H9 (cell line): ENCODE data around the gene PRR33. TPM values are rescaled to one million over a fixed set of nuclear protein-coding genes. Genes with fewer than 3 reads are reported as not detected.
A peak's percentile ranks its signal among the peaks of the same experiment; 100 is the strongest.

Experiments
- DNase-seq: peaks from one replicate; pipeline ENCODE4 v3.0.0-alpha.2; 2017
- H2AFZ ChIP-seq: one replicate; pipeline ENCODE4 v1.6.1; 2013; ENCODE audit warnings: mild to moderate bottlenecking, low read length, control low read depth, moderate library complexity
- H2AK5ac ChIP-seq: 2 replicates; pipeline ENCODE4 v1.6.1; 2013; ENCODE audit warnings: low read length, control low read depth, mixed read lengths; ENCODE audit not compliant: insufficient read length
- H2BK120ac ChIP-seq: one replicate; pipeline ENCODE4 v1.6.1; 2013; ENCODE audit warnings: low read depth, mild to moderate bottlenecking, low read length, control low read depth, inconsistent platforms; ENCODE audit not compliant: poor library complexity, severe bottlenecking
- H2BK12ac ChIP-seq: 2 replicates; pipeline ENCODE4 v1.6.1; 2013; ENCODE audit warnings: low read length, control low read depth, mixed read lengths, low read depth; ENCODE audit not compliant: insufficient read length
- H2BK15ac ChIP-seq: 2 replicates; pipeline ENCODE4 v1.6.1; 2013; ENCODE audit warnings: low read depth, low read length, control low read depth
- H2BK20ac ChIP-seq: one replicate; pipeline ENCODE4 v1.6.1; 2013; ENCODE audit warnings: low read depth, mild to moderate bottlenecking, low read length, control low read depth, inconsistent platforms; ENCODE audit not compliant: poor library complexity, severe bottlenecking
- H2BK5ac ChIP-seq: 2 replicates; pipeline ENCODE4 v1.6.1; 2013; ENCODE audit warnings: low read length, control low read depth, mixed read lengths; ENCODE audit not compliant: insufficient read length
- H3K14ac ChIP-seq: 2 replicates; pipeline ENCODE4 v1.6.1; 2013; ENCODE audit warnings: low read length, control low read depth; ENCODE audit not compliant: insufficient read depth
- H3K18ac ChIP-seq: 2 replicates; pipeline ENCODE4 v1.6.1; 2013; ENCODE audit warnings: low read depth, mild to moderate bottlenecking, mixed read lengths, low read length, control low read depth; ENCODE audit not compliant: insufficient read length
- H3K23ac ChIP-seq: 2 replicates; pipeline ENCODE4 v1.6.1; 2013; ENCODE audit warnings: low read length, control low read depth, mixed read lengths, low read depth; ENCODE audit not compliant: insufficient read length
- H3K23me2 ChIP-seq: 2 replicates; pipeline ENCODE4 v1.6.1; 2013; ENCODE audit warnings: low read depth, mild to moderate bottlenecking, mixed read lengths, low read length, control low read depth; ENCODE audit not compliant: insufficient read length, poor library complexity, severe bottlenecking
- H3K27ac ChIP-seq: 2 replicates; pipeline ENCODE4 v1.5.1; 2013; ENCODE audit warnings: low read length, control low read depth, mixed read lengths, low read depth; ENCODE audit not compliant: insufficient read length
- H3K27me3 ChIP-seq: 2 replicates; pipeline ENCODE4 v1.6.1; 2013; ENCODE audit warnings: low read length, control low read depth, inconsistent platforms; ENCODE audit not compliant: insufficient read depth
- H3K4ac ChIP-seq: 2 replicates; pipeline ENCODE4 v1.6.1; 2013; ENCODE audit warnings: low read depth, mild to moderate bottlenecking, control low read depth, inconsistent platforms, low read length, moderate library complexity
- H3K4me1 ChIP-seq: 2 replicates; pipeline ENCODE4 v1.6.1; 2013; ENCODE audit warnings: low read length, control low read depth, inconsistent platforms; ENCODE audit not compliant: insufficient read depth
- H3K4me2 ChIP-seq: 2 replicates; pipeline ENCODE4 v1.6.1; 2013; ENCODE audit warnings: low read length, control low read depth, mixed read lengths; ENCODE audit not compliant: insufficient read length, insufficient read depth
- H3K56ac ChIP-seq: 2 replicates; pipeline ENCODE4 v1.6.1; 2013; ENCODE audit warnings: low read depth, mild to moderate bottlenecking, mixed read lengths, low read length, control low read depth; ENCODE audit not compliant: insufficient read length
- H3K79me1 ChIP-seq: 2 replicates; pipeline ENCODE4 v1.6.1; 2013; ENCODE audit warnings: low read depth, mild to moderate bottlenecking, moderate library complexity, low read length, control low read depth, inconsistent platforms; ENCODE audit not compliant: insufficient read depth, poor library complexity, severe bottlenecking
- H3K79me2 ChIP-seq: 2 replicates; pipeline ENCODE4 v1.6.1; 2013; ENCODE audit warnings: low read length, control low read depth, inconsistent platforms; ENCODE audit not compliant: insufficient read depth
- H3K9ac ChIP-seq: 2 replicates; pipeline ENCODE4 v1.6.1; 2013; ENCODE audit warnings: low read length, control low read depth, mixed read lengths; ENCODE audit not compliant: insufficient read length; ENCODE audit errors: extremely low read depth
- H3K9me3 ChIP-seq: one replicate; pipeline ENCODE4 v1.6.1; 2013; ENCODE audit warnings: low read depth, low read length, inconsistent platforms; ENCODE audit not compliant: control insufficient read depth
- H3T11ph ChIP-seq: one replicate; pipeline ENCODE4 v1.6.1; 2013; ENCODE audit warnings: mild to moderate bottlenecking, low read length, control low read depth, inconsistent platforms
- H4K20me1 ChIP-seq: one replicate; pipeline ENCODE4 v1.6.1; 2013; ENCODE audit not compliant: control insufficient read depth, insufficient read length, insufficient read depth
- H4K5ac ChIP-seq: 2 replicates; pipeline ENCODE4 v1.6.1; 2013; ENCODE audit warnings: low read depth, mild to moderate bottlenecking, mixed read lengths, low read length, control low read depth; ENCODE audit not compliant: insufficient read length
- H4K8ac ChIP-seq: replicated peaks from 2 replicates; pipeline ENCODE4 v1.6.1; 2013; ENCODE audit warnings: low read length, control low read depth, mixed read lengths, low read depth; ENCODE audit not compliant: insufficient read length
- H4K91ac ChIP-seq: 2 replicates; pipeline ENCODE4 v1.6.1; 2013; ENCODE audit warnings: low read depth, mild to moderate bottlenecking, moderate library complexity, mixed read lengths, low read length, control low read depth; ENCODE audit not compliant: insufficient read length
- H3K27ac Mint-ChIP-seq, 3 experiments: 2 replicates in 2 of 3; 3 replicates in 1 of 3; pipeline ENCODE4 v1.8.0; 2020 to 2021; ENCODE audit warnings: mixed read lengths in 3 of 3, mild to moderate bottlenecking in 1 of 3, moderate library complexity in 1 of 3
- H3K27me3 Mint-ChIP-seq: 2 replicates; pipeline ENCODE4 v1.8.0; 2021; ENCODE audit warnings: low read depth, mild to moderate bottlenecking, moderate library complexity, mixed read lengths
- H3K36me3 Mint-ChIP-seq, 3 experiments: 2 replicates in 2 of 3; 3 replicates in 1 of 3; pipeline ENCODE4 v1.8.0; 2020 to 2021; ENCODE audit warnings: low read depth in 3 of 3, mixed read lengths in 3 of 3; ENCODE audit not compliant: insufficient read depth in 1 of 3
- H3K4me1 Mint-ChIP-seq, 2 experiments: 2 replicates each; pipeline ENCODE4 v1.8.0; 2020; ENCODE audit warnings: mixed read lengths in 2 of 2
- H3K4me3 Mint-ChIP-seq, 2 experiments: 2 replicates in 1 of 2; 3 replicates in 1 of 2; pipeline ENCODE4 v1.8.0; 2020 to 2021; ENCODE audit warnings: mild to moderate bottlenecking in 2 of 2, mixed read lengths in 2 of 2, moderate library complexity in 1 of 2
- H3K9me3 Mint-ChIP-seq, 2 experiments: 2 replicates in 1 of 2; 3 replicates in 1 of 2; pipeline ENCODE4 v1.8.0; 2020; ENCODE audit warnings: mild to moderate bottlenecking in 2 of 2, mixed read lengths in 2 of 2, moderate library complexity in 1 of 2
- WGBS: extraction: QIAGEN DNeasy Blood & Tissue Kit; methylation state at CpG from one replicate; pipeline ENCODE4 v1.1.7; 2013; ENCODE audit warnings: missing lambda C conversion rate, low lambda C conversion rate, mixed read lengths; ENCODE audit not compliant: insufficient read length; ENCODE audit errors: extremely low coverage; 5-methylcytosine and 5-hydroxymethylcytosine counted together
- total RNA-seq: library from RNA; stranded (reverse); gene quantifications from 2 replicates; pipeline ENCODE4 v1.2.1, GENCODE V29; 2021
- TF ChIP-seq, protein P1 (sequence below): fragments of 200-600 bp; sonication (generic); conservative IDR thresholded peaks from 3 replicates; pipeline ENCODE4 v1.8.0; 2021; ENCODE audit warnings: antibody characterized with exemption, mild to moderate bottlenecking

Gene PRR33
- total RNA-seq, 1 experiment from 2014 or later: not detected

DNA sequence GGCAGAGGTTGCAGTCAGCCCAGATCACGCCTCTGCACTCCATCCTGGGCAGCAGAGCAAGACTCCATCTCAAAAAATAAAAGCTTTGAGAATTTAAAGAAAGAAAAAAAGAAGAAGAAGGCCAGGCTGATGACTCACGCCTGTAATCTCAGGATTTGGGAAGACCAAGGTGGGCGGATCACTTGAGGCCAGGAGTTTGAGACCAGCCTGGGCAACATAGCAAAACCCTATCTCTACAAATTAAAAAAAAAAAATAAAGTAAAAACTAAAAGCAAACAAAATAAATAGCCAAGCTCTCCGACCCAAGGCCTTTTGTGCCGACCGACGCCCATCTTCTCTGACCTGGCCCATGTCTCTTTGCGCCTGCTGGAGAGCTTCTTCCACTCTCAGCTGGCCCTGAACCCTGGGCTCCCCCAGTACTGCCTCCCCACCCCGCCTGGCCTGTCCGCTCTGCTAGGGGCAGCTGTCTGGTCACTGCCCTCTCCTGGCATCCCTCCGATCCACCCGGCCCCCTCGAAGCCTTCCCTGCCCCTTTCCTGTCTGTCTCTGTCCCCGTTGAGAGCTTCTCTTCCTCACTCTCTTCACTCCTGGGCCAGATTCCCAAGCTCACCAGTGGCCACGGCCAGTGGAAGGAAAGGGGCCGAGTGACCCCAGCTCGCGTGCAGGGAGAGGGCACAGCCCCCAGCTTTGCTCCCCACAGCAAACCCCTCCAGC, 43.6 kb downstream of the PRR33 start:
- no peak overlapping the region for H2BK5ac ChIP-seq
- DNase-seq: no peak
- no peaks in the 10 kb centered on the region for H3K36me3 Mint-ChIP-seq
- no peak overlapping the region for H3K14ac ChIP-seq
- H3K27me3 Mint-ChIP-seq: peaks cover 29% of the 10 kb centered on the region
- no peak overlapping the region for H4K91ac ChIP-seq
- no peaks in the 10 kb centered on the region for H3K79me1 ChIP-seq
- H2BK15ac ChIP-seq: no peak overlapping the region
- no peak overlapping the region for H2AFZ ChIP-seq
- H3K4me1 Mint-ChIP-seq: peaks cover 2 to 7% of the 10 kb centered on the region in 2 experiments; a peak in 3 of 4 replicates
- no peaks in the 10 kb centered on the region for H3K4me1 ChIP-seq
- no peaks in the 10 kb centered on the region for H4K20me1 ChIP-seq
- no peak overlapping the region for H3K27ac ChIP-seq
- no peaks in the 10 kb centered on the region for H3K79me2 ChIP-seq
- no peaks in the 10 kb centered on the region for H3K9me3 ChIP-seq
- no peak overlapping the region for H3K4me3 Mint-ChIP-seq
- H3K23ac ChIP-seq: no peak overlapping the region
- no peak overlapping the region for H2BK12ac ChIP-seq
- H3K18ac ChIP-seq: no peak overlapping the region
- no peaks in the 10 kb centered on the region for H3K27me3 ChIP-seq
- no peak overlapping the region for H3T11ph ChIP-seq
- H3K56ac ChIP-seq: no peak overlapping the region
- no peak overlapping the region for H3K9ac ChIP-seq
- H3K4ac ChIP-seq: no peak overlapping the region
- H3K4me2 ChIP-seq: no peak overlapping the region
- no peak overlapping the region for H2BK120ac ChIP-seq
- H3K23me2 ChIP-seq: no peaks in the 10 kb centered on the region
- no peak overlapping the region for H4K8ac ChIP-seq
- H3K27ac Mint-ChIP-seq: peak overlapping the region in 1 of 3 experiments; percentile 39; a peak in 1 of 7 replicates
- no CpG with 5 or more reads among the region's 18 CpGs for WGBS
- no peak overlapping the region for H2BK20ac ChIP-seq
- H3K9me3 Mint-ChIP-seq: no peaks in the 10 kb centered on the region
- no peak overlapping the region for H2AK5ac ChIP-seq
- TF ChIP-seq, protein P1, sequence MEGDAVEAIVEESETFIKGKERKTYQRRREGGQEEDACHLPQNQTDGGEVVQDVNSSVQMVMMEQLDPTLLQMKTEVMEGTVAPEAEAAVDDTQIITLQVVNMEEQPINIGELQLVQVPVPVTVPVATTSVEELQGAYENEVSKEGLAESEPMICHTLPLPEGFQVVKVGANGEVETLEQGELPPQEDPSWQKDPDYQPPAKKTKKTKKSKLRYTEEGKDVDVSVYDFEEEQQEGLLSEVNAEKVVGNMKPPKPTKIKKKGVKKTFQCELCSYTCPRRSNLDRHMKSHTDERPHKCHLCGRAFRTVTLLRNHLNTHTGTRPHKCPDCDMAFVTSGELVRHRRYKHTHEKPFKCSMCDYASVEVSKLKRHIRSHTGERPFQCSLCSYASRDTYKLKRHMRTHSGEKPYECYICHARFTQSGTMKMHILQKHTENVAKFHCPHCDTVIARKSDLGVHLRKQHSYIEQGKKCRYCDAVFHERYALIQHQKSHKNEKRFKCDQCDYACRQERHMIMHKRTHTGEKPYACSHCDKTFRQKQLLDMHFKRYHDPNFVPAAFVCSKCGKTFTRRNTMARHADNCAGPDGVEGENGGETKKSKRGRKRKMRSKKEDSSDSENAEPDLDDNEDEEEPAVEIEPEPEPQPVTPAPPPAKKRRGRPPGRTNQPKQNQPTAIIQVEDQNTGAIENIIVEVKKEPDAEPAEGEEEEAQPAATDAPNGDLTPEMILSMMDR: no peak
- no peak overlapping the region for H4K5ac ChIP-seq
